ENCODE measurements around the gene NLRC5. TPM values are rescaled to one million over a fixed set of nuclear protein-coding genes. Genes with fewer than 3 reads are reported as not detected.
A peak's percentile ranks its signal among the peaks of the same experiment; 100 is the strongest.

Gene NLRC5
- total RNA-seq, 2 experiments from 2014 or later = 424 to 434 TPM

GRCh38 chr16:57081744-57082143 lies 92.4 kb downstream of the NLRC5 start:
- DNase-seq = no peak
- intact Hi-C loops (cut with DNase I, micrococcal nuclease) = loop anchor here in 1 of 2 experiments (10.0 kb wide), 2 partner anchors 217 to 333 kb away; partner anchors contain the start of gene SLC12A3

DNA sequence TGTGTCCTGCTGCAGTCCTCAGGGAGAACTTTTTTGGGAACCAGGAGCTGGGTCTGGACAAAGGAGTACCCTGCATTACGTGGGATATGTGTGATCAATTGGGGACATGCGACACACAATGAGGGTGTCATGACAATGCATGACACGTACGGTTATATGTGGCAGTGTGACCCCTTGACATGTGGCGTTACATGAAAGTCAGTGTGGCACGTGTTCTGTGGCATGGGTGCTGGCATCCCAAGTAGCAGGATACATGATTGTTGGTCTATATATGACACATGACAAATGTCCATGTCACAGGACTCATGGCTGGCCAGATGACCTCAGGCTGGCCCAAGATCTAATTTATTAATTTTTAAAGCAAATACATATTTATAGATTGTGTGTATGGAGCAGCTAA lies 93.3 kb downstream of the NLRC5 start:
- DNase-seq = no peak
- ChIA-PET CTCF (interaction anchor here (1.2 to 2.5 kb wide), 3 partner anchors 10 to 118 kb away, joined by 3 to 16 read pairs (median 6); no protein-coding TSS in a partner anchor), POLR2A (interaction anchor here (0.9 to 1.6 kb wide), 3 partner anchors 10 to 93 kb away, joined by 3 to 10 read pairs (median 3); partner anchors contain the start of genes CPNE2 and NLRC5)
- peaks cover 44% of the 10 kb centered on the region for H3K36me3 Mint-ChIP-seq (ENCODE audit: low read depth)
- no peak for ATAC-seq (ENCODE audit: poor library complexity)
- Histone ChIP-seq H3K4me3 (ENCODE audit: low read length) (no peak overlapping the region), H3K4me1 (ENCODE audit: insufficient read depth, low read length) (peaks cover 14% of the 10 kb centered on the region), H3K27me3 (ENCODE audit: control insufficient read depth in 1 of 2, insufficient read depth in 2 of 2, low read length in 2 of 2) (no peaks in the 10 kb centered on the region), H3K9me3 (ENCODE audit: control insufficient read depth in 1 of 2, insufficient read depth in 1 of 2, low read length in 2 of 2) (no peaks in the 10 kb centered on the region), H3K27ac (ENCODE audit: low read depth in 1 of 2, low read length in 2 of 2) (peak overlapping the region in 1 of 2 donors; percentile 43), H3K36me3 (ENCODE audit: insufficient read depth, low read length) (peaks cover 52% of the 10 kb centered on the region)
- H3K27me3 Mint-ChIP-seq = no peaks in the 10 kb centered on the region
- no peak overlapping the region for H3K4me3 Mint-ChIP-seq
- H3K4me1 Mint-ChIP-seq (ENCODE audit: low read depth) = peaks cover 12% of the 10 kb centered on the region
- H3K27ac Mint-ChIP-seq = peak overlapping the region; percentile 84
- intact Hi-C loops (cut with DNase I, micrococcal nuclease) = loop anchor here in 1 of 2 experiments (10.0 kb wide), 2 partner anchors 218 to 332 kb away; partner anchors contain the start of gene SLC12A3
- TF ChIP-seq CTCF (IDR thresholded peaks at IDR 0.05) = no peak
- H3K9me3 Mint-ChIP-seq = no peaks in the 10 kb centered on the region

More at GRCh38 chr16:57081744-57082143, 92.4 kb downstream of the NLRC5 start:
- Mint-ChIP-seq H3K27ac (peak overlapping the region; percentile 84), H3K36me3 (ENCODE audit: low read depth) (peaks cover 52% of the 10 kb centered on the region), H3K4me1 (ENCODE audit: low read depth) (peaks cover 12% of the 10 kb centered on the region), H3K9me3 (no peaks in the 10 kb centered on the region), H3K4me3 (no peak overlapping the region), H3K27me3 (no peaks in the 10 kb centered on the region)
- no peaks in the 10 kb centered on the region for H3K27me3 ChIP-seq (ENCODE audit: control insufficient read depth in 1 of 2, insufficient read depth in 2 of 2, low read length in 2 of 2)
- no peak overlapping the region for H3K27ac ChIP-seq (ENCODE audit: low read depth in 1 of 2, low read length in 2 of 2)
- H3K4me3 ChIP-seq (ENCODE audit: low read length) = no peak overlapping the region
- ChIA-PET POLR2A (no interaction called here), CTCF (no interaction called here)
- peaks cover 14% of the 10 kb centered on the region for H3K4me1 ChIP-seq (ENCODE audit: insufficient read depth, low read length)
- TF ChIP-seq CTCF (IDR thresholded peaks at IDR 0.05) = no peak
- H3K36me3 ChIP-seq (ENCODE audit: insufficient read depth, low read length) = peaks cover 61% of the 10 kb centered on the region
- no peaks in the 10 kb centered on the region for H3K9me3 ChIP-seq (ENCODE audit: control insufficient read depth in 1 of 2, insufficient read depth in 1 of 2, low read length in 2 of 2)
- ATAC-seq (ENCODE audit: poor library complexity) = no peak

DNA sequence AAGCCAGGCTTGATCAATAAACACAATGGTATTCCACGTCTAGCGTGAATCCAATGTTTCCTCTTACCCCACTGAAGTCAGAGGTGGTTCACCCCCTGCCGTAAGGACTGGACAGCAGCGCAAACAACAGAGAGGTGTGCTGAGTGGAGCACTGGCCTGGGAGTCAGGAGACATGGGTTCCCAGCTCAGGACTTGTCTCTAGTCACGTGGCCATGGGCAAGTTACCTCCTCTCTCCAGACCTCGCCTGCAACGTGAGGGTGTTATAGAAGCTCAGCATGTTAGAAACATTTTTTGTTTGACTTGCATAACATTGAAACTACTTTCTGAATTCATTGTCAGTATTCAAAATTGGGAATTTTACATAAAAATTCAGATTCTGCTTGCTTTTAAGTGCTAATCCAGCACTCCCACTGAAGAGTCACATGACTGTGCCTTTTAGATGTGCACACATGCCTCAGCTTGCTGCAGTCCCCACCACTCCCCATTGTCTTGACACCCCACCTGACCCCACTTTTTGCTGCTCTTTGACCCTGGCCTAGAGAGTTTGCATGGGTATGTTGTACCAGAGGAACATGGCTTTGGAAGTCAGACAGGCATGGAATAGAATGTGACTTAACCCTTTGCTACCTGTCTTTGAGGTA lies 94.2 kb downstream of the NLRC5 start:
- no peaks in the 10 kb centered on the region for H3K9me3 ChIP-seq (ENCODE audit: control insufficient read depth in 1 of 2, insufficient read depth in 1 of 2, low read length in 2 of 2)
- no peak overlapping the region for H3K4me3 ChIP-seq (ENCODE audit: low read length)
- intact Hi-C loops (cut with DNase I, micrococcal nuclease) = loop anchor here (1.0 to 10.0 kb wide), 4 partner anchors 85 to 333 kb away; partner anchors contain the start of gene SLC12A3 (in 1 of the 2)
- Mint-ChIP-seq H3K4me1 (ENCODE audit: low read depth) (peaks cover 12% of the 10 kb centered on the region), H3K27me3 (no peaks in the 10 kb centered on the region), H3K36me3 (ENCODE audit: low read depth) (peaks cover 44% of the 10 kb centered on the region), H3K27ac (peak overlapping the region; percentile 84), H3K4me3 (no peak overlapping the region), H3K9me3 (no peaks in the 10 kb centered on the region)
- POLR2A ChIA-PET = interaction anchor here (0.7 to 2.8 kb wide), 9 partner anchors 9 to 103 kb away, joined by 3 to 14 read pairs (median 4); partner anchors contain the start of genes CPNE2, NLRC5, PSME3IP1 and RSPRY1
- peak overlapping the region; percentile 43 to 57 for H3K27ac ChIP-seq (ENCODE audit: low read depth in 1 of 2, low read length in 2 of 2)
- no peak for DNase-seq
- H3K27me3 ChIP-seq (ENCODE audit: control insufficient read depth in 1 of 2, insufficient read depth in 2 of 2, low read length in 2 of 2) = no peaks in the 10 kb centered on the region
- ATAC-seq (ENCODE audit: poor library complexity) = peak; percentile 26
- H3K36me3 ChIP-seq (ENCODE audit: insufficient read depth, low read length) = peaks cover 44% of the 10 kb centered on the region
- H3K4me1 ChIP-seq (ENCODE audit: insufficient read depth, low read length) = peaks cover 11% of the 10 kb centered on the region
- CTCF ChIA-PET = interaction anchor here (0.6 to 2.6 kb wide), 19 partner anchors 9 to 119 kb away, joined by 3 to 16 read pairs (median 4); partner anchors contain the start of genes CPNE2, PSME3IP1 and RSPRY1
- no peak for TF ChIP-seq CTCF (IDR thresholded peaks at IDR 0.05)
